Measurements from ENCODE around the gene KCNQ1.

KCNQ1 gene

GRCh38 chr11:2862395-2863275 is 417.8 kb downstream of the KCNQ1 start:
- Histone ChIP-seq H3K9ac (ENCODE audit: low read length) (no peak overlapping the region), H3K27ac (ENCODE audit: low read depth, low read length) (no peak overlapping the region), H3K4me3 (ENCODE audit: low read length) (no peak overlapping the region), H3K36me3 (ENCODE audit: control insufficient read depth, insufficient read depth, low read length) (no peaks in the 10 kb centered on the region), H3K27me3 (ENCODE audit: control insufficient read depth, insufficient read depth, low read length) (peaks cover 4% of the 10 kb centered on the region), H3K4me1 (ENCODE audit: control insufficient read depth, insufficient read depth, low read length) (no peaks in the 10 kb centered on the region)

- H3K27me3 ChIP-seq (ENCODE audit: control insufficient read depth, insufficient read depth, low read length): peaks cover 4% of the 10 kb centered on the region
Measured at GRCh38 chr11:2863276-2863618, 418.4 kb downstream of the KCNQ1 start.

GRCh38 chr11:2864901-2865300 is 420.1 kb downstream of the KCNQ1 start:
- H3K9ac ChIP-seq (ENCODE audit: low read length): no peak overlapping the region
- peaks cover 8% of the 10 kb centered on the region for H3K27me3 ChIP-seq (ENCODE audit: control insufficient read depth, insufficient read depth, low read length)
- no peaks in the 10 kb centered on the region for H3K36me3 ChIP-seq (ENCODE audit: control insufficient read depth, insufficient read depth, low read length)
- H3K4me3 ChIP-seq (ENCODE audit: low read length): no peak overlapping the region
- no peaks in the 10 kb centered on the region for H3K4me1 ChIP-seq (ENCODE audit: control insufficient read depth, insufficient read depth, low read length)
- H3K27ac ChIP-seq (ENCODE audit: low read depth, low read length): no peak overlapping the region

More at GRCh38 chr11:2863276-2863618, 418.4 kb downstream of the KCNQ1 start:
- Histone ChIP-seq H3K4me1 (ENCODE audit: control insufficient read depth, insufficient read depth, low read length) (no peaks in the 10 kb centered on the region), H3K9ac (ENCODE audit: low read length) (no peak overlapping the region), H3K27ac (ENCODE audit: low read depth, low read length) (no peak overlapping the region), H3K4me3 (ENCODE audit: low read length) (no peak overlapping the region), H3K36me3 (ENCODE audit: control insufficient read depth, insufficient read depth, low read length) (no peaks in the 10 kb centered on the region)

GRCh38 chr11:2865922-2866577 is 421.2 kb downstream of the KCNQ1 start:
- H3K36me3 ChIP-seq (ENCODE audit: control insufficient read depth, insufficient read depth, low read length): no peaks in the 10 kb centered on the region
- no peak overlapping the region for H3K27ac ChIP-seq (ENCODE audit: low read depth, low read length)
- no peak overlapping the region for H3K9ac ChIP-seq (ENCODE audit: low read length)
- peaks cover 15% of the 10 kb centered on the region for H3K27me3 ChIP-seq (ENCODE audit: control insufficient read depth, insufficient read depth, low read length)
- H3K4me1 ChIP-seq (ENCODE audit: control insufficient read depth, insufficient read depth, low read length): no peaks in the 10 kb centered on the region
- no peak overlapping the region for H3K4me3 ChIP-seq (ENCODE audit: low read length)

GRCh38 chr11:2867142-2867541 is 422.3 kb downstream of the KCNQ1 start:
- H3K27me3 ChIP-seq (ENCODE audit: control insufficient read depth, insufficient read depth, low read length): peaks cover 15% of the 10 kb centered on the region
- no peak overlapping the region for H3K4me3 ChIP-seq (ENCODE audit: low read length)
- H3K27ac ChIP-seq (ENCODE audit: low read depth, low read length): no peak overlapping the region
- no peaks in the 10 kb centered on the region for H3K36me3 ChIP-seq (ENCODE audit: control insufficient read depth, insufficient read depth, low read length)
- H3K4me1 ChIP-seq (ENCODE audit: control insufficient read depth, insufficient read depth, low read length): no peaks in the 10 kb centered on the region
- no peak overlapping the region for H3K9ac ChIP-seq (ENCODE audit: low read length)

- Histone ChIP-seq H3K27me3 (ENCODE audit: control insufficient read depth, insufficient read depth, low read length) (peaks cover 15% of the 10 kb centered on the region), H3K4me3 (ENCODE audit: low read length) (no peak overlapping the region), H3K27ac (ENCODE audit: low read depth, low read length) (no peak overlapping the region)
Measured at GRCh38 chr11:2867722-2868505, 423.1 kb downstream of the KCNQ1 start.

GRCh38 chr11:2868506-2869133 is 423.8 kb downstream of the KCNQ1 start:
- Histone ChIP-seq H3K27me3 (ENCODE audit: control insufficient read depth, insufficient read depth, low read length) (peaks cover 11% of the 10 kb centered on the region), H3K4me3 (ENCODE audit: low read length) (no peak overlapping the region), H3K27ac (ENCODE audit: low read depth, low read length) (no peak overlapping the region), H3K9ac (ENCODE audit: low read length) (no peak overlapping the region), H3K36me3 (ENCODE audit: control insufficient read depth, insufficient read depth, low read length) (no peaks in the 10 kb centered on the region), H3K4me1 (ENCODE audit: control insufficient read depth, insufficient read depth, low read length) (no peaks in the 10 kb centered on the region)

More at GRCh38 chr11:2867722-2868505, 423.1 kb downstream of the KCNQ1 start:
- no peaks in the 10 kb centered on the region for H3K36me3 ChIP-seq (ENCODE audit: control insufficient read depth, insufficient read depth, low read length)
- no peaks in the 10 kb centered on the region for H3K4me1 ChIP-seq (ENCODE audit: control insufficient read depth, insufficient read depth, low read length)
- no peak overlapping the region for H3K9ac ChIP-seq (ENCODE audit: low read length)

- Histone ChIP-seq H3K27me3 (ENCODE audit: control insufficient read depth, insufficient read depth, low read length) (peaks cover 11% of the 10 kb centered on the region), H3K27ac (ENCODE audit: low read depth, low read length) (no peak overlapping the region), H3K4me3 (ENCODE audit: low read length) (no peak overlapping the region), H3K4me1 (ENCODE audit: control insufficient read depth, insufficient read depth, low read length) (no peaks in the 10 kb centered on the region), H3K36me3 (ENCODE audit: control insufficient read depth, insufficient read depth, low read length) (no peaks in the 10 kb centered on the region), H3K9ac (ENCODE audit: low read length) (no peak overlapping the region)
Measured at GRCh38 chr11:2869134-2869526, 424.3 kb downstream of the KCNQ1 start.

GRCh38 chr11:2869561-2870427 is 425.0 kb downstream of the KCNQ1 start:
- Histone ChIP-seq H3K4me3 (ENCODE audit: low read length) (no peak overlapping the region), H3K27ac (ENCODE audit: low read depth, low read length) (no peak overlapping the region), H3K9ac (ENCODE audit: low read length) (no peak overlapping the region), H3K4me1 (ENCODE audit: control insufficient read depth, insufficient read depth, low read length) (no peaks in the 10 kb centered on the region), H3K36me3 (ENCODE audit: control insufficient read depth, insufficient read depth, low read length) (no peaks in the 10 kb centered on the region), H3K27me3 (ENCODE audit: control insufficient read depth, insufficient read depth, low read length) (peaks cover 11% of the 10 kb centered on the region)

GRCh38 chr11:2870460-2870859 is 425.7 kb downstream of the KCNQ1 start:
- Histone ChIP-seq H3K4me1 (ENCODE audit: control insufficient read depth, insufficient read depth, low read length) (no peaks in the 10 kb centered on the region), H3K4me3 (ENCODE audit: low read length) (no peak overlapping the region), H3K27me3 (ENCODE audit: control insufficient read depth, insufficient read depth, low read length) (peaks cover 11% of the 10 kb centered on the region), H3K36me3 (ENCODE audit: control insufficient read depth, insufficient read depth, low read length) (no peaks in the 10 kb centered on the region), H3K27ac (ENCODE audit: low read depth, low read length) (no peak overlapping the region), H3K9ac (ENCODE audit: low read length) (no peak overlapping the region)

- peaks cover 11% of the 10 kb centered on the region for H3K27me3 ChIP-seq (ENCODE audit: control insufficient read depth, insufficient read depth, low read length)
- H3K36me3 ChIP-seq (ENCODE audit: control insufficient read depth, insufficient read depth, low read length): no peaks in the 10 kb centered on the region
- no peak overlapping the region for H3K27ac ChIP-seq (ENCODE audit: low read depth, low read length)
- no peak overlapping the region for H3K4me3 ChIP-seq (ENCODE audit: low read length)
- no peaks in the 10 kb centered on the region for H3K4me1 ChIP-seq (ENCODE audit: control insufficient read depth, insufficient read depth, low read length)
- no peak overlapping the region for H3K9ac ChIP-seq (ENCODE audit: low read length)
Measured at GRCh38 chr11:2870969-2871680, 426.3 kb downstream of the KCNQ1 start.
